PC-9 (cell line): ENCODE measurements around the gene RPL38.

Experiments used
- EZH2 ChIP-seq: fragments of 200-600 bp; sonication (generic); IDR thresholded peaks from 2 replicates; pipeline ENCODE4 v1.8.0; 2017; ENCODE audit warnings: antibody characterized with exemption, low read depth
- TF ChIP-seq, protein P1 (sequence below): fragments of 200-600 bp; sonication (generic); conservative IDR thresholded peaks from 2 replicates; pipeline ENCODE4 v1.6.1; 2017; ENCODE audit warnings: mixed run types, antibody characterized with exemption, mild to moderate bottlenecking, moderate library complexity

DNA sequence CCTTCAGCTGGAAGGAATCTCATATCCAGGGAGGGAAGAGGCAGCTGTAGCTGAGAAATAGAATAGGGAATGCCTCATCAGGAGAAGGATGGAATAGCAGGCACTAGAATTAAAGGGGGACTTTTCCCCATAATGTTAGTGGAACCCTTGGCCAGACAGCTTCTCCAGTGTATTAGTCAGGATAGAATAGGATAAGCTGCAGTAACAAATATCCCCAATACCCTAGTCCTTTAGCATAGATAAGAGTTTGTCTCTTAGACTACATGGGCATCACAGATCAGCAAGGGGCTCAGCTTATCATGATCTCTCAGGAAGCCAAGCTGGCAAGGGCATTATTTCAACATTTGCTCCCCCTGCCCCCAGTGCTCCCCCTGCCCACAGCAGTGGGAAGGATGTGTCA is 44.7 kb upstream of the RPL38 start:
- TF ChIP-seq, protein P1, sequence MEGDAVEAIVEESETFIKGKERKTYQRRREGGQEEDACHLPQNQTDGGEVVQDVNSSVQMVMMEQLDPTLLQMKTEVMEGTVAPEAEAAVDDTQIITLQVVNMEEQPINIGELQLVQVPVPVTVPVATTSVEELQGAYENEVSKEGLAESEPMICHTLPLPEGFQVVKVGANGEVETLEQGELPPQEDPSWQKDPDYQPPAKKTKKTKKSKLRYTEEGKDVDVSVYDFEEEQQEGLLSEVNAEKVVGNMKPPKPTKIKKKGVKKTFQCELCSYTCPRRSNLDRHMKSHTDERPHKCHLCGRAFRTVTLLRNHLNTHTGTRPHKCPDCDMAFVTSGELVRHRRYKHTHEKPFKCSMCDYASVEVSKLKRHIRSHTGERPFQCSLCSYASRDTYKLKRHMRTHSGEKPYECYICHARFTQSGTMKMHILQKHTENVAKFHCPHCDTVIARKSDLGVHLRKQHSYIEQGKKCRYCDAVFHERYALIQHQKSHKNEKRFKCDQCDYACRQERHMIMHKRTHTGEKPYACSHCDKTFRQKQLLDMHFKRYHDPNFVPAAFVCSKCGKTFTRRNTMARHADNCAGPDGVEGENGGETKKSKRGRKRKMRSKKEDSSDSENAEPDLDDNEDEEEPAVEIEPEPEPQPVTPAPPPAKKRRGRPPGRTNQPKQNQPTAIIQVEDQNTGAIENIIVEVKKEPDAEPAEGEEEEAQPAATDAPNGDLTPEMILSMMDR = no peak
- TF ChIP-seq EZH2 = no peak
